HG03159 (cell line): ENCODE data around the gene PCDHA9.
"Not testable (repeated sequence)": the region's sequence is repeated elsewhere in the genome, so short reads cannot be mapped to it uniquely, and the experiment has no call there.

Experiments used
- ATAC-seq: cut with Tn5 transposase; IDR thresholded peaks from one replicate; pipeline ENCODE4 v1.9.1; 2021; ENCODE audit warnings: mild to moderate bottlenecking, moderate library complexity; ENCODE audit not compliant: unreplicated experiment

The PCDHA9 gene

GRCh38 chr5:140875085-140876065 lies 27.2 kb downstream of the PCDHA9 start, which contains the start of gene PCDHA12:
Gene PCDHA12, plus strand, starts transcription at chr5:140875308. Its CDS starts 165 bp downstream, at chr5:140875473.
- ATAC-seq, result no peak

DNA sequence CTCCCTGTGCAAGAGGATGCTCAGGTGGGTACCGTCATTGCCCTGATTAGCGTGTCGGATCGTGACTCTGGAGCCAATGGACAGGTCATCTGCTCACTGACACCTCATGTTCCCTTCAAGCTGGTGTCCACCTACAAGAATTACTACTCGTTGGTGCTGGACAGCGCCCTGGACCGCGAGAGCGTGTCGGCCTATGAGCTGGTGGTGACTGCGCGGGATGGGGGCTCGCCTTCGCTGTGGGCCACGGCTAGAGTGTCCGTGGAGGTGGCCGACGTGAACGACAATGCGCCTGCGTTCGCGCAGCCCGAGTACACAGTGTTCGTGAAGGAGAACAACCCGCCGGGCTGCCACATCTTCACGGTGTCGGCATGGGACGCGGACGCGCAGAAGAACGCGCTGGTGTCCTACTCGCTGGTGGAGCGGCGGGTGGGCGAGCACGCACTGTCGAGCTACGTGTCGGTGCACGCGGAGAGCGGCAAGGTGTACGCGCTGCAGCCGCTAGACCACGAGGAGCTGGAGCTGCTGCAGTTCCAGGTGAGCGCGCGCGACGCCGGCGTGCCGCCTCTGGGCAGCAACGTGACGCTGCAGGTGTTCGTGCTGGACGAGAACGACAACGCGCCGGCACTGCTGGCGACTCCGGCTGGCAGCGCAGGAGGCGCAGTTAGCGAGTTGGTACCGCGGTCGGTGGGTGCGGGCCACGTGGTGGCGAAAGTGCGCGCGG lies 28.5 kb downstream of the PCDHA9 start:
- not testable (repeated sequence) for ATAC-seq

DNA sequence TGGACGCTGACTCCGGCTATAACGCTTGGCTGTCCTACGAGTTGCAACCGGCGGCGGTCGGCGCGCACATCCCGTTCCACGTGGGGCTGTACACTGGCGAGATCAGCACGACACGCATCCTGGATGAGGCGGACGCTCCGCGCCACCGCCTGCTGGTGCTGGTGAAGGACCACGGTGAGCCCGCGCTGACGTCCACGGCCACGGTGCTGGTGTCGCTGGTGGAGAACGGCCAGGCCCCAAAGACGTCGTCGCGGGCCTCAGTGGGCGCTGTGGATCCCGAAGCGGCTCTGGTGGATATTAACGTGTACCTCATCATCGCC lies 29.0 kb downstream of the PCDHA9 start:
- ATAC-seq, result no peak

DNA sequence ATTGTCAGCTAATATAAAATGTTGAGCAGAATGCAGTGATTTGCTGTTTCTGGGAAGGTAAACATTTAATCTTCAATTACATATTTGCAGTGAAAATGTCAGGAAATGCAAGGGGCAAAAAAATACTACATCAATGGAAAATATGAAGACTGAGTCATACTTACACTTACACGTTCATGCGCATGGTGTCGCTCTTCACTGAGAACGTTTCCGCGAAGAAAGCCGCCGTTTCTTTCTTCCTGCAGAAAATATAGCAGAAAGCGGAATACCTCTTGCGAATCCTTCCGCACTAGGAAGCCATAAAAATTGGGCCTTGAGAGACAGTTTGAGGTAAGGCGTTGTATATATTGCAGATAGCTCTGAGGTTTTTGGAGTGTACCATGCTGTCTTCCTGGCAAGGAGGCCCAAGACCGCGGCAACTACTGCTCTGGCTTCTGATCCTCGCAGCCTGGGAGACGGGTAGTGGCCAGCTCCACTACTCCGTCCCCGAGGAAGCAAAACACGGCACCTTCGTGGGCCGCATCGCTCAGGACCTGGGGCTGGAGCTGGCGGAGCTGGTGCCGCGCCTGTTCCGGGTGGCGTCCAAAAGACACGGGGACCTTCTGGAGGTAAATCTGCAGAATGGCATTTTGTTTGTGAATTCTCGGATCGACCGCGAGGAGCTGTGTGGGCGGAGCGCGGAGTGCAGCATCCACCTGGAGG lies 33.9 kb downstream of the PCDHA9 start, which contains the start of gene PCDHA13:
TSS of gene PCDHA13 (plus strand) at position 236 of the 702 bp plus-strand sequence. CDS start at position 381, 145 bp downstream.
- no peak for ATAC-seq

GRCh38 chr5:140882591-140882899 lies 34.4 kb downstream of the PCDHA9 start:
- ATAC-seq, result no peak

- no peak for ATAC-seq
Observed at GRCh38 chr5:140883373-140883772, 35.2 kb downstream of the PCDHA9 start.

DNA sequence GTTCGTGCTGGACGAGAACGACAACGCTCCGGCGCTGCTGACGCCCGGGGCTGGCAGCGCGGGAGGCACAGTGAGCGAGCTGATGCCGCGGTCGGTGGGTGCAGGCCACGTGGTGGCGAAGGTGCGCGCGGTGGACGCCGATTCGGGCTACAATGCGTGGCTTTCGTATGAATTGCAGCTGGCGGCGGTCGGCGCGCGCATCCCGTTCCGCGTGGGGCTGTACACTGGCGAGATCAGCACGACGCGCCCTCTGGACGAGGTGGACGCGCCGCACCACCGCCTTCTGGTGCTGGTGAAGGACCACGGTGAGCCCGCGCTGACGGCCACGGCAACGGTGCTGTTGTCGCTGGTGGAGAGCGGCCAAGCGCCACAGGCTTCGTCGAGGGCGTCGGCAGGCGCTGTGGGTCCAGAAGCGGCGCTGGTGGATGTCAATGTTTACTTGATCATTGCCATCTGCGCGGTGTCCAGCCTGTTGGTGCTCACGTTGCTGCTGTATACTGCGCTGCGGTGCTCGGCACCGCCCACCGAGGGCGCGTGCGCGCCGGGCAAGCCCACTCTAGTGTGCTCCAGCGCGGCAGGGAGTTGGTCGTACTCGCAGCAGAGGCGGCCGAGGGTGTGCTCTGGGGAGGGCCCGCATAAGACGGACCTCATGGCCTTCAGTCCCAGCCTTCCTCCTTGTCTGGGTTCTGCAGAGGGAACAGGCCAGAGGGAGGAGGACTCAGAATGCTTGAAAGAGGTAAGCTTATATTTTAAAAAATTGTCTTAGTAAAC lies 35.9 kb downstream of the PCDHA9 start:
- no peak for ATAC-seq
